Uterus (tissue), 2 donors: ENCODE results near the gene SRCAP.

Experiments used
- POLR2A ChIP-seq, 2 donors: fragments of 450-650 bp; IDR thresholded peaks; one replicate each; pipeline ENCODE4 v1.6.1; 2016; ENCODE audit warnings: antibody characterized with exemption in 2 of 2, mild to moderate bottlenecking in 1 of 2, moderate library complexity in 1 of 2
- TF ChIP-seq, protein P1 (sequence below), 4 experiments: fragments of 200-600 bp in 2 of 4; fragments of 450-650 bp in 2 of 4; sonication (generic) in 2 of 4; IDR thresholded peaks; one replicate each; pipeline ENCODE4 v1.5.1; 2016 to 2019; ENCODE audit warnings: antibody characterized with exemption in 4 of 4, mild to moderate bottlenecking in 2 of 4, moderate library complexity in 1 of 4

DNA sequence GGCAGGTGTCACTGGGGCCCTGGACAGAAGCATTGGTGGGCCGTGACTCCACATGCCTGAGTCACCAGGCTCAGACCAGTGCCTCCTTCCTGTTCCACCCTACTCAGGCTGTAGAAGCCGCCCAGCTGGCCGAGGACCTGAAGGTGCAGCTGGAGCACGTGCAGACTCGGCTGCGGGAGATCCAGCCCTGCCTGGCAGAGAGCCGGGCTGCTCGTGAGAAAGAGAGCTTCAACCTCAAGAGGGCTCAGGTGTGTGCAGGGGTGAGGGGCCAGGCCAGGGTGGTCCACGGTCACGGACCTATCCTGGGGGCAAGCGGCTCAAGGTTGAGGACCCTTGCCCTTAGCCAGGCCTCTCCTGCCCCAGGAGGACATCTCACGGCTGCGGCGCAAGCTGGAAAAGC is 72.8 kb downstream of the SRCAP start:
- TF ChIP-seq, protein P1, sequence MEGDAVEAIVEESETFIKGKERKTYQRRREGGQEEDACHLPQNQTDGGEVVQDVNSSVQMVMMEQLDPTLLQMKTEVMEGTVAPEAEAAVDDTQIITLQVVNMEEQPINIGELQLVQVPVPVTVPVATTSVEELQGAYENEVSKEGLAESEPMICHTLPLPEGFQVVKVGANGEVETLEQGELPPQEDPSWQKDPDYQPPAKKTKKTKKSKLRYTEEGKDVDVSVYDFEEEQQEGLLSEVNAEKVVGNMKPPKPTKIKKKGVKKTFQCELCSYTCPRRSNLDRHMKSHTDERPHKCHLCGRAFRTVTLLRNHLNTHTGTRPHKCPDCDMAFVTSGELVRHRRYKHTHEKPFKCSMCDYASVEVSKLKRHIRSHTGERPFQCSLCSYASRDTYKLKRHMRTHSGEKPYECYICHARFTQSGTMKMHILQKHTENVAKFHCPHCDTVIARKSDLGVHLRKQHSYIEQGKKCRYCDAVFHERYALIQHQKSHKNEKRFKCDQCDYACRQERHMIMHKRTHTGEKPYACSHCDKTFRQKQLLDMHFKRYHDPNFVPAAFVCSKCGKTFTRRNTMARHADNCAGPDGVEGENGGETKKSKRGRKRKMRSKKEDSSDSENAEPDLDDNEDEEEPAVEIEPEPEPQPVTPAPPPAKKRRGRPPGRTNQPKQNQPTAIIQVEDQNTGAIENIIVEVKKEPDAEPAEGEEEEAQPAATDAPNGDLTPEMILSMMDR (IDR thresholded peaks at IDR 0.05) = no peak
- no peak for TF ChIP-seq POLR2A (IDR thresholded peaks at IDR 0.05)
